Uterus (tissue), 2 donors: ENCODE results near the gene PCDHGB1.

Experiments used
- CTCF ChIP-seq, 4 experiments: fragments of 200-600 bp in 2 of 4; fragments of 450-650 bp in 2 of 4; sonication (generic) in 2 of 4; IDR thresholded peaks; one replicate each; pipeline ENCODE4 v1.5.1; 2016 to 2019; ENCODE audit warnings: antibody characterized with exemption in 4 of 4, mild to moderate bottlenecking in 2 of 4, moderate library complexity in 1 of 4
- POLR2A ChIP-seq, 2 donors: fragments of 450-650 bp; IDR thresholded peaks; one replicate each; pipeline ENCODE4 v1.6.1; 2016; ENCODE audit warnings: antibody characterized with exemption in 2 of 2, mild to moderate bottlenecking in 1 of 2, moderate library complexity in 1 of 2

GRCh38 chr5:141351591-141351990 lies 1.7 kb downstream of the PCDHGB1 start:
- TF ChIP-seq CTCF (IDR thresholded peaks at IDR 0.05) (no peak), POLR2A (IDR thresholded peaks at IDR 0.05) (no peak)
